ENCODE data around the gene ATIC.

GRCh38 chr2:215399067-215399716, 87.3 kb downstream of the ATIC start:
- TF ChIP-seq CHD4 (IDR thresholded peaks at IDR 0.05; ENCODE audit: borderline replicate concordance) (no peak), NFE2L2 (conservative IDR thresholded peaks at IDR 0.05; ENCODE audit: low read length) (no peak), MAFK (IDR thresholded peaks at IDR 0.05; ENCODE audit: partially characterized antibody) (no peak), CTCF (IDR thresholded peaks at IDR 0.05) (no peak)

All from A549 (cell line).